Smooth muscle cell (in vitro differentiated cells): ENCODE data around the gene PLCB4. TPM values are rescaled to one million over a fixed set of nuclear protein-coding genes. Genes with fewer than 3 reads are reported as not detected.

Experiments used
- DNase-seq: peaks from one replicate; lab custom pipeline; 2025; ENCODE audit not compliant: unreplicated experiment; lab: John Stamatoyannopoulos, UW
- H2AFZ ChIP-seq: fragments of 200-600 bp; sonication (generic); 2 replicates; pipeline ENCODE4 v1.6.0; 2016; ENCODE audit warnings: antibody characterized with exemption, low read depth, mild to moderate bottlenecking
- H3F3A ChIP-seq: fragments of 200-600 bp; sonication (generic); 2 replicates; pipeline ENCODE4 v1.6.0; 2017; ENCODE audit warnings: antibody characterized with exemption, low read depth
- H3K27ac ChIP-seq: fragments of 200-600 bp; sonication (generic); 2 replicates; pipeline ENCODE4 v1.5.1; 2016; ENCODE audit warnings: low read depth, mild to moderate bottlenecking
- H3K27me3 ChIP-seq: fragments of 200-600 bp; sonication (generic); 2 replicates; pipeline ENCODE4 v1.6.1; 2016; ENCODE audit warnings: low read depth, mild to moderate bottlenecking
- H3K36me3 ChIP-seq: fragments of 200-600 bp; sonication (generic); 2 replicates; pipeline ENCODE4 v1.5.1; 2016; ENCODE audit warnings: low read depth
- H3K4me1 ChIP-seq: fragments of 200-600 bp; sonication (generic); 2 replicates; pipeline ENCODE4 v1.5.1; 2016; ENCODE audit warnings: low read depth
- H3K4me2 ChIP-seq: fragments of 200-600 bp; sonication (generic); 2 replicates; pipeline ENCODE4 v1.6.0; 2016; ENCODE audit warnings: mild to moderate bottlenecking
- H3K4me3 ChIP-seq: fragments of 200-600 bp; sonication (generic); 2 replicates; pipeline ENCODE4 v1.5.1; 2016; ENCODE audit warnings: mild to moderate bottlenecking
- H3K79me2 ChIP-seq: fragments of 200-600 bp; sonication (generic); 2 replicates; pipeline ENCODE4 v1.6.0; 2016; ENCODE audit warnings: low read depth, mild to moderate bottlenecking
- H3K9ac ChIP-seq: fragments of 200-600 bp; sonication (generic); 2 replicates; pipeline ENCODE4 v1.6.0; 2016; ENCODE audit warnings: low read depth
- H3K9me3 ChIP-seq: fragments of 200-600 bp; sonication (generic); replicated peaks from 2 replicates; pipeline ENCODE4 v1.5.1; 2016; ENCODE audit warnings: low read depth
- H4K20me1 ChIP-seq: fragments of 200-600 bp; sonication (generic); 2 replicates; pipeline ENCODE4 v1.6.0; 2016; ENCODE audit warnings: low read depth
- WGBS: methylation state at CpG from one replicate; pipeline ENCODE4 v1.1.7; 2016; ENCODE audit warnings: low lambda C conversion rate; 5-methylcytosine and 5-hydroxymethylcytosine counted together
- polyA plus RNA-seq: library from polyadenylated mRNA; unstranded; fragments of >200 nt; fragmentation: Nextera tagmentation; extraction: Ambion mirVana; gene quantifications from 2 replicates; pipeline ENCODE4 v1.2.1, GENCODE V29; 2016
- total RNA-seq: library from RNA; depleted of rRNA; stranded (reverse); fragments of >200 nt; gene quantifications from 2 replicates; pipeline ENCODE4 v1.2.3, GENCODE V29; 2014
- TF ChIP-seq, protein P1 (sequence below): fragments of 200-600 bp; sonication (generic); IDR thresholded peaks from 2 replicates; pipeline ENCODE4 v1.5.1; 2017; ENCODE audit warnings: borderline replicate concordance, mild to moderate bottlenecking, antibody characterized with exemption; ENCODE audit not compliant: insufficient read depth, poor library complexity, severe bottlenecking

The PLCB4 gene
- total and polyA plus RNA-seq, 2 experiments from 2014 or later: 3.0 to 5.3 TPM

GRCh38 chr20:9515741-9516233, 446.9 kb downstream of the PLCB4 start:
- Histone ChIP-seq H2AFZ (peak overlapping the region; percentile 70), H3K9me3 (no peaks in the 10 kb centered on the region), H3K27ac (peak overlapping the region; percentile 32), H3K4me2 (peak overlapping the region; percentile 91), H3K79me2 (no peaks in the 10 kb centered on the region), H3K4me3 (peak overlapping the region; percentile 53), H4K20me1 (no peaks in the 10 kb centered on the region), H3F3A (no peaks in the 10 kb centered on the region), H3K27me3 (peaks cover 96% of the 10 kb centered on the region), H3K36me3 (no peaks in the 10 kb centered on the region), H3K9ac (no peak overlapping the region), H3K4me1 (peaks cover 56% of the 10 kb centered on the region)
- TF ChIP-seq, protein P1, sequence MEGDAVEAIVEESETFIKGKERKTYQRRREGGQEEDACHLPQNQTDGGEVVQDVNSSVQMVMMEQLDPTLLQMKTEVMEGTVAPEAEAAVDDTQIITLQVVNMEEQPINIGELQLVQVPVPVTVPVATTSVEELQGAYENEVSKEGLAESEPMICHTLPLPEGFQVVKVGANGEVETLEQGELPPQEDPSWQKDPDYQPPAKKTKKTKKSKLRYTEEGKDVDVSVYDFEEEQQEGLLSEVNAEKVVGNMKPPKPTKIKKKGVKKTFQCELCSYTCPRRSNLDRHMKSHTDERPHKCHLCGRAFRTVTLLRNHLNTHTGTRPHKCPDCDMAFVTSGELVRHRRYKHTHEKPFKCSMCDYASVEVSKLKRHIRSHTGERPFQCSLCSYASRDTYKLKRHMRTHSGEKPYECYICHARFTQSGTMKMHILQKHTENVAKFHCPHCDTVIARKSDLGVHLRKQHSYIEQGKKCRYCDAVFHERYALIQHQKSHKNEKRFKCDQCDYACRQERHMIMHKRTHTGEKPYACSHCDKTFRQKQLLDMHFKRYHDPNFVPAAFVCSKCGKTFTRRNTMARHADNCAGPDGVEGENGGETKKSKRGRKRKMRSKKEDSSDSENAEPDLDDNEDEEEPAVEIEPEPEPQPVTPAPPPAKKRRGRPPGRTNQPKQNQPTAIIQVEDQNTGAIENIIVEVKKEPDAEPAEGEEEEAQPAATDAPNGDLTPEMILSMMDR: no peak
- DNase-seq: no peak
- 2% methylated on average over 38 of the region's 38 CpGs for WGBS

GRCh38 chr20:9516234-9516871, 447.5 kb downstream of the PLCB4 start:
- no peaks in the 10 kb centered on the region for H3K79me2 ChIP-seq
- no peaks in the 10 kb centered on the region for H3K9me3 ChIP-seq
- no peaks in the 10 kb centered on the region for H4K20me1 ChIP-seq
- H3K9ac ChIP-seq: no peak overlapping the region
- H3K27me3 ChIP-seq: peaks cover 90% of the 10 kb centered on the region
- TF ChIP-seq, protein P1: no peak
- H2AFZ ChIP-seq: peak overlapping the region; percentile 70
- H3K4me2 ChIP-seq: peak overlapping the region; percentile 91
- no peaks in the 10 kb centered on the region for H3F3A ChIP-seq
- peak overlapping the region; percentile 53 for H3K4me3 ChIP-seq
- no peaks in the 10 kb centered on the region for H3K36me3 ChIP-seq
- H3K27ac ChIP-seq: no peak overlapping the region
- WGBS: 9% methylated on average over 28 of the region's 28 CpGs
- peaks cover 57% of the 10 kb centered on the region for H3K4me1 ChIP-seq
- no peak for DNase-seq

DNA sequence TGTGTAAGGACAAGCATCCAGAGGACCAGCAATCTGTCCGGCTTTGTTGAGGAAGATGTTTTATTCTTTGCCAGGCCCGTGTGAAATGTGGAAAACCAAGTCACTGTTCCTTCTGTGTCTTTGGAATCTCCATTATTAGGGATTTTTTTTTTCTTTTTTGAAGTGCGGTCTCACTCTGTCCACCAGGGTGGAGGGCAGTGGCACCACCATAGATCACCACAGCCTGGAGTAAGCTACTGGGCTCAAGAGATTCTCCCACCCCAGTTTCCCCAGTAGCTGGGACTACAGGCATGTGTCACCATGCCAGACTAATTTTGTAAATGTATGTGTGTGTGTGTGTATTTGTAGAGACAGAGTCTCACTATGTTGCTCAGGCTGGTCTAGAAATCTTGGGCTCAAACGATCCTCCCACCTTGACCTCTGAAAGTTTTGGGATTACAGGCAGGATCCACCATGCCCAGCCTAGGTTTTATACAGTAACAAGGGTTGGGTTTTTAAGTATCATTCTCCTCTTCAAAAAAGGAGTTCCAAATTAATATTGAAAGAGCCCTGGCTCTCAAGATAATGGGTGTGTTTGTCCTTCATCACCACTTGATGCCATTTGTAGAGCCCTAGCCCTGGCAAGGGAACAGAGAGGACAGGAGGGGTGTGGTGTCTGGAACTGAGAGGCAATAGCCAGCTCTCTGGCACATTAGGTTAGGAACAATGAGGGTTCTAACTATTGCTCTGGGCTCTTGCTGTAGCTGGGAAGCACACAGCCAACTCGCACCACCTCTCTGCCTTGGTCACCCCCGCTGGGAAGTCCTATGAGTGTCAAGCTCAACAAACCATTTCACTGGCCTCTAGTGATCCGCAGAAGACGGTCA, 448.6 kb downstream of the PLCB4 start:
- H4K20me1 ChIP-seq: no peaks in the 10 kb centered on the region
- no peak overlapping the region for H3K4me2 ChIP-seq
- H3K27ac ChIP-seq: no peak overlapping the region
- TF ChIP-seq, protein P1: no peak
- H3K9me3 ChIP-seq: no peaks in the 10 kb centered on the region
- H2AFZ ChIP-seq: no peak overlapping the region
- H3K27me3 ChIP-seq: peaks cover 82% of the 10 kb centered on the region
- peaks cover 57% of the 10 kb centered on the region for H3K4me1 ChIP-seq
- H3K9ac ChIP-seq: no peak overlapping the region
- no peaks in the 10 kb centered on the region for H3K36me3 ChIP-seq
- H3K4me3 ChIP-seq: no peak overlapping the region
- no peaks in the 10 kb centered on the region for H3F3A ChIP-seq
- no peak for DNase-seq
- 76% methylated on average over 8 of the region's 8 CpGs for WGBS
- no peaks in the 10 kb centered on the region for H3K79me2 ChIP-seq
